T-cell (primary cell): Measurements from ENCODE around the gene IKBIP. TPM values are rescaled to one million over a fixed set of nuclear protein-coding genes. Genes with fewer than 3 reads are reported as not detected.
A peak's percentile ranks its signal among the peaks of the same experiment; 100 is the strongest.
"Not testable (repeated sequence)": the region's sequence is repeated elsewhere in the genome, so short reads cannot be mapped to it uniquely, and the experiment has no call there.

Experiments
- ATAC-seq, 4 experiments: fragments of 200-7000 bp in 3 of 4; fragments of 150-1000 bp in 1 of 4; cut with Tn5 transposase; replicated peaks in 1 of 4; 1 replicate in 3 of 4; 2 replicates in 1 of 4; pipeline ENCODE4 v1.10.0; 2021; ENCODE audit warnings: moderate library complexity in 3 of 4, mild to moderate bottlenecking in 2 of 4, moderate number of reproducible peaks in 1 of 4
- CTCF ChIA-PET, 2 donors: fragments of 300-600 bp; sonication (Branson Sonifier 250); formaldehyde crosslinking; loops; one replicate each; lab custom pipeline; 2022; ENCODE audit warnings: antibody characterized with exemption in 2 of 2; lab: Charles Lee
- POLR2A ChIA-PET, 2 donors: fragments of 300-600 bp; sonication (Branson Sonifier 250); formaldehyde crosslinking; loops; one replicate each; lab custom pipeline; 2022; ENCODE audit warnings: antibody characterized with exemption in 2 of 2; lab: Charles Lee
- DNase-seq, 35 experiments: peaks; one replicate each; pipeline versions ENCODE4 v3.0.0 to v3.0.0-alpha.2; 2013 to 2023
- H3K27ac ChIP-seq: one replicate; pipeline ENCODE4 v1.5.1; 2013; ENCODE audit warnings: low read length
- H3K27me3 ChIP-seq, 2 experiments: replicated peaks in 1 of 2; 1 replicate in 1 of 2; 2 replicates in 1 of 2; pipeline versions ENCODE4 v1.6.1 to v1.7.0; 2013; ENCODE audit warnings: low read length in 1 of 2, mixed read lengths in 1 of 2; ENCODE audit not compliant: control insufficient read depth in 2 of 2, insufficient read depth in 2 of 2; ENCODE audit errors: extremely low read depth in 1 of 2
- H3K36me3 ChIP-seq, 2 donors: 1 replicate in 1 of 2; 2 replicates in 1 of 2; pipeline versions ENCODE4 v1.6.1 to v1.7.0; 2013; ENCODE audit warnings: low read length in 1 of 2; ENCODE audit not compliant: control insufficient read depth in 2 of 2, insufficient read depth in 1 of 2; ENCODE audit errors: extremely low read depth in 1 of 2
- H3K4me1 ChIP-seq, 2 experiments: 1 replicate in 1 of 2; 2 replicates in 1 of 2; pipeline versions ENCODE4 v1.6.1 to v1.7.0; 2013; ENCODE audit warnings: low read length in 2 of 2, mixed read lengths in 1 of 2; ENCODE audit not compliant: insufficient read depth in 2 of 2, control insufficient read depth in 1 of 2; ENCODE audit errors: extremely low read depth in 1 of 2
- H3K4me3 ChIP-seq, 2 donors: 1 replicate in 1 of 2; 2 replicates in 1 of 2; pipeline versions ENCODE4 v1.5.1 to v1.7.0; 2013; ENCODE audit warnings: mild to moderate bottlenecking in 2 of 2, low read length in 1 of 2, moderate library complexity in 1 of 2; ENCODE audit not compliant: control insufficient read depth in 1 of 2; ENCODE audit errors: extremely low read depth in 1 of 2
- H3K9me3 ChIP-seq: 2 replicates; pipeline ENCODE4 v1.7.0; 2013
- H3K27ac Mint-ChIP-seq, 2 donors: one replicate each; pipeline ENCODE4 v1.8.0; 2020 to 2021; ENCODE audit warnings: mild to moderate bottlenecking in 2 of 2, mixed read lengths in 2 of 2
- H3K27me3 Mint-ChIP-seq, 2 donors: one replicate each; pipeline ENCODE4 v1.8.0; 2021 to 2022; ENCODE audit warnings: mixed read lengths in 2 of 2
- H3K36me3 Mint-ChIP-seq: one replicate; pipeline ENCODE4 v1.8.0; 2021; ENCODE audit warnings: mixed read lengths
- H3K4me1 Mint-ChIP-seq, 3 donors: one replicate each; pipeline ENCODE4 v1.8.0; 2020 to 2022; ENCODE audit warnings: mixed read lengths in 3 of 3, mild to moderate bottlenecking in 1 of 3
- H3K4me3 Mint-ChIP-seq, 3 donors: one replicate each; pipeline ENCODE4 v1.8.0; 2020 to 2022; ENCODE audit warnings: mild to moderate bottlenecking in 3 of 3, mixed read lengths in 3 of 3, moderate library complexity in 3 of 3
- H3K9me3 Mint-ChIP-seq, 3 donors: one replicate each; pipeline ENCODE4 v1.8.0; 2020 to 2022; ENCODE audit warnings: mixed read lengths in 3 of 3
- WGBS: methylation state at CpG from one replicate; pipeline ENCODE4 v1.1.5; 2013; ENCODE audit warnings: missing lambda C conversion rate; ENCODE audit not compliant: insufficient coverage; 5-methylcytosine and 5-hydroxymethylcytosine counted together
- total RNA-seq, 35 experiments: library from RNA in 6 of 35; stranded (reverse) in 6 of 35; fragments of 120-200 nt in 1 of 35; gene quantifications; one replicate each; pipeline versions ENCODE4 v1.2.1 to v1.2.4 and lab custom pipeline; 2013 to 2026

IKBIP gene
- total RNA-seq, 5 donors from 2014 or later (not counting 1 experiment from before 2014, with no cell fraction given), result 2.2 to 8.7 (median 7.3) TPM

DNA sequence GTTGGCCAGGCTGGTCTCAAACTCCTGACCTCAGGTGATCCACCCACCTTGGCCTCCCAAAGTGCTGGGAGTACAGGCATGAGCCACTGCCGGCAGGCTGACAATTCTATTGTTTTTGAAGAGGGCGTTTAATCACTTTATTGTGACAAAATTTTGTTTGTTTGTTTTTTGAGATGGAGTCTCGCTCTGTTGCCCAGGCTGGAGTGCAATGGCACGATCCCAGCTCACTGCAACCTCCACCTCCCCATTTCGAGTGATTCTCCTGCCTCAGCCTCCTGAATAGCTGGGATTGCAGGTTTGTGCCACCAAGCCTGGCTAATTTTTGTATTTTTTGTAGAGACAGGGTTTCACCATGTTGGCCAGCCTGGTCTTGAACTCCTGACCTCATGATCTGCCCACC is 1.8 kb downstream of the IKBIP start:
- POLR2A ChIA-PET, result not testable (repeated sequence)

DNA sequence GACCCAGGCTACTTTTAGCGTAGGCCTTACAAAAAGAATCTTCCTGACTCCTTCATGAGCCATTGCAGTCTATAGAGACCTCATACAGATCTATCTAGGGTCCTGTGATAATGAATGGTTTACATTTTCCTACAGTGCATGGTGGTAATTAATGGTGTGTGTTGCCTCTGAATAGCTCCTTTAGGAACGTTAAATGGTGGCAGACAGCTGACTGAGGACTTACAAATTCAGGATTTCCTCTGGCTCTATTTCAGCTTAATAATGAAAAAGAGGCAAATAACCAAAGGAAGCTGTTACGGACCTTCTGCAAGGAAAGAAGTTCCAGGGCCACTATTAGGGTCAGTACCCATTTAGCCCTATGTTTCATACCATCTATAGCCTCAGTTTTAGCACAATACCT is 5.1 kb downstream of the IKBIP start:
- H3K27ac Mint-ChIP-seq, result no peak overlapping the region
- H3K36me3 ChIP-seq, result no peaks in the 10 kb centered on the region
- DNase-seq (no peak), ATAC-seq (no peak)
- ChIA-PET POLR2A (interaction anchor here in 1 of 2 donors (0.7 to 1.4 kb wide), 2 partner anchors 18 to 46 kb away, joined by 7 to 11 read pairs; partner anchors contain the start of gene SLC25A3), CTCF (interaction anchor here (0.9 to 2.1 kb wide), 2 partner anchors 13 to 73 kb away, joined by 5 to 7 read pairs; no protein-coding TSS in a partner anchor)
- no peaks in the 10 kb centered on the region for H3K9me3 ChIP-seq
- H3K4me3 Mint-ChIP-seq, result no peak overlapping the region
- no peaks in the 10 kb centered on the region for H3K9me3 Mint-ChIP-seq
- no peaks in the 10 kb centered on the region for H3K27me3 ChIP-seq
- no peak overlapping the region for H3K4me3 ChIP-seq
- H3K4me1 ChIP-seq, result peaks cover 0 to 5% of the 10 kb centered on the region in 2 experiments
- no peaks in the 10 kb centered on the region for H3K27me3 Mint-ChIP-seq
- peaks cover 15 to 19% (median 18%) of the 10 kb centered on the region in 3 donors for H3K4me1 Mint-ChIP-seq
- H3K36me3 Mint-ChIP-seq, result no peaks in the 10 kb centered on the region
- H3K27ac ChIP-seq, result no peak overlapping the region
- no CpG with 5 or more reads among the region's 3 CpGs for WGBS

More for the DNA sequence above, 1.8 kb downstream of the IKBIP start:
- not testable (repeated sequence) for DNase-seq, ATAC-seq, H3K27ac ChIP-seq, H3K27me3 Mint-ChIP-seq, H3K9me3 Mint-ChIP-seq, H3K36me3 ChIP-seq, H3K36me3 Mint-ChIP-seq, H3K4me3 ChIP-seq, H3K27me3 ChIP-seq, H3K27ac Mint-ChIP-seq, H3K9me3 ChIP-seq
- H3K4me1 ChIP-seq, result peaks cover 11 to 15% of the 10 kb centered on the region in 2 experiments
- peaks cover 23 to 33% (median 30%) of the 10 kb centered on the region in 3 donors for H3K4me1 Mint-ChIP-seq
- H3K4me3 Mint-ChIP-seq, result peak overlapping the region; percentile 97 to 99 (median 98)
- WGBS, result no CpG with 5 or more reads among the region's 5 CpGs
- CTCF ChIA-PET, result interaction anchor here in 1 of 2 donors (0.7 to 1.6 kb wide), 2 partner anchors 11 to 214 kb away, joined by 3 to 7 read pairs; no protein-coding TSS in a partner anchor

- no peak overlapping the region for H3K4me3 Mint-ChIP-seq
- CTCF ChIA-PET, result interaction anchor here (0.7 to 2.1 kb wide), 3 partner anchors 14 to 98 kb away, joined by 3 to 7 read pairs (median 3); no protein-coding TSS in a partner anchor
These were observed 6.6 kb downstream of the IKBIP start for GRCh38 chr12:98638009-98638408.

GRCh38 chr12:98637068-98637467 is 7.5 kb downstream of the IKBIP start:
- H3K4me3 ChIP-seq, result no peak overlapping the region
- no peaks in the 10 kb centered on the region for H3K27me3 Mint-ChIP-seq
- no peak overlapping the region for H3K4me3 Mint-ChIP-seq
- ChIA-PET POLR2A (no interaction called here), CTCF (interaction anchor here in 1 of 2 donors (0.6 kb wide), 1 partner anchor 221 kb away, joined by 8 read pairs; no protein-coding TSS in a partner anchor)
- H3K36me3 Mint-ChIP-seq, result peaks cover 13% of the 10 kb centered on the region
- no peaks in the 10 kb centered on the region for H3K36me3 ChIP-seq
- no peak for DNase-seq
- no peaks in the 10 kb centered on the region for H3K4me1 ChIP-seq
- no peak overlapping the region for H3K27ac Mint-ChIP-seq
- no peak for ATAC-seq
- H3K4me1 Mint-ChIP-seq, result peaks cover 5 to 7% (median 6%) of the 10 kb centered on the region in 3 donors
- H3K9me3 Mint-ChIP-seq, result no peaks in the 10 kb centered on the region
- no peak overlapping the region for H3K27ac ChIP-seq
- H3K9me3 ChIP-seq, result no peaks in the 10 kb centered on the region
- no peaks in the 10 kb centered on the region for H3K27me3 ChIP-seq
- no CpG with 5 or more reads among the region's 2 CpGs for WGBS

More at GRCh38 chr12:98638009-98638408, 6.6 kb downstream of the IKBIP start:
- Histone ChIP-seq H3K27me3 (no peaks in the 10 kb centered on the region), H3K27ac (no peak overlapping the region), H3K4me1 (no peaks in the 10 kb centered on the region), H3K36me3 (no peaks in the 10 kb centered on the region), H3K9me3 (no peaks in the 10 kb centered on the region), H3K4me3 (no peak overlapping the region)
- POLR2A ChIA-PET, result no interaction called here
- no peaks in the 10 kb centered on the region for H3K27me3 Mint-ChIP-seq
- no CpG with 5 or more reads among the region's 2 CpGs for WGBS
- H3K36me3 Mint-ChIP-seq, result peaks cover 9% of the 10 kb centered on the region
- no peak for ATAC-seq
- H3K4me1 Mint-ChIP-seq, result peaks cover 7 to 9% (median 8%) of the 10 kb centered on the region in 3 donors
- no peak overlapping the region for H3K27ac Mint-ChIP-seq
- H3K9me3 Mint-ChIP-seq, result no peaks in the 10 kb centered on the region
- DNase-seq, result no peak

- peaks cover 0 to 2% of the 10 kb centered on the region in 2 donors for H3K36me3 ChIP-seq
- 92% methylated on average over 2 of the region's 4 CpGs for WGBS
These were observed 8.8 kb downstream of the IKBIP start for GRCh38 chr12:98635657-98636323.

DNA sequence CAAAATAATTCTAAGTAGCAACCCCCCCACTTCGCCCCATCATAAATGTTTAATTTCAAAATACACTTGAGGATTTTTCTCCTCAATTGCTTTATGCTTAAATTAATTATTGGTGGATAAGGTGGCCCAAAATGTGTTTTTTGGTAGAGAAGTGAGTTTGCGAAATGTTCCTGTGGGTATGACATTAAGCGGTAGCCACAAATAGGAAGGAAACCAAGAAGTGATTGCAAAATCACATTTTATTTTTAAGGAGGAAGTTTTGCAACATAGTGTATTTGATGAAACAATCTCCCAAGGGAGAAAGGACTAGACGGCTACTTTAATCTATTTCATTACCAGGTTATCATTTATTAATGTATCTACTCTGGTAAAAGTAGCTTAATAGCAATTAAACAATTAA is 25.6 kb downstream of the IKBIP start:
- Histone ChIP-seq H3K27ac (no peak overlapping the region), H3K27me3 (no peaks in the 10 kb centered on the region), H3K4me3 (no peak overlapping the region), H3K36me3 (no peaks in the 10 kb centered on the region), H3K9me3 (no peaks in the 10 kb centered on the region), H3K4me1 (no peaks in the 10 kb centered on the region)
- Mint-ChIP-seq H3K36me3 (no peaks in the 10 kb centered on the region), H3K9me3 (no peaks in the 10 kb centered on the region), H3K27ac (no peak overlapping the region), H3K4me3 (no peak overlapping the region), H3K4me1 (peaks cover 0 to 3% (median 0%) of the 10 kb centered on the region in 3 donors), H3K27me3 (no peaks in the 10 kb centered on the region)
- WGBS, result no CpG with 5 or more reads among the region's 4 CpGs
- POLR2A ChIA-PET, result interaction anchor here in 1 of 2 donors (0.5 to 0.8 kb wide), 2 partner anchors 24 to 74 kb away, joined by 3 to 10 read pairs; no protein-coding TSS in a partner anchor
- ATAC-seq (no peak), DNase-seq (no peak)
- CTCF ChIA-PET, result interaction anchor here in 1 of 2 donors (0.8 kb wide), 1 partner anchor 38 kb away, joined by 3 read pairs; no protein-coding TSS in a partner anchor

More at GRCh38 chr12:98635657-98636323, 8.8 kb downstream of the IKBIP start:
- DNase-seq (no peak), ATAC-seq (no peak)
- no peaks in the 10 kb centered on the region for H3K27me3 ChIP-seq
- peaks cover 13% of the 10 kb centered on the region for H3K36me3 Mint-ChIP-seq
- POLR2A ChIA-PET, result interaction anchor here (0.7 kb wide), 2 partner anchors 42 to 81 kb away, joined by 3 read pairs; partner anchors contain the start of gene SLC25A3 (in 1 of the 2)
- no peak overlapping the region for H3K4me3 ChIP-seq
- CTCF ChIA-PET, result interaction anchor here (0.6 to 0.7 kb wide), 2 partner anchors 64 to 1659 kb away, joined by 3 read pairs; no protein-coding TSS in a partner anchor
- no peak overlapping the region for H3K4me3 Mint-ChIP-seq
- no peak overlapping the region for H3K27ac Mint-ChIP-seq
- H3K4me1 Mint-ChIP-seq, result peaks cover 3 to 7% (median 4%) of the 10 kb centered on the region in 3 donors
- H3K9me3 ChIP-seq, result no peaks in the 10 kb centered on the region
- H3K4me1 ChIP-seq, result no peaks in the 10 kb centered on the region
- no peak overlapping the region for H3K27ac ChIP-seq
- no peaks in the 10 kb centered on the region for H3K9me3 Mint-ChIP-seq
- H3K27me3 Mint-ChIP-seq, result no peaks in the 10 kb centered on the region
